Stimulated activated naive CD8-positive, alpha-beta T cell treated with anti-CD3 and anti-CD28 coated beads, Interleukin-15, amount 100 ng/mL, for 72 hours (primary cell): ENCODE data around the gene TLE7.

Experiments used
- ATAC-seq: fragments of 150-1000 bp; cut with Tn5 transposase; 2 replicates; pipeline ENCODE4 v1.10.0; 2021; ENCODE audit warnings: mild to moderate bottlenecking, moderate library complexity
- DNase-seq, 2 donors: peaks; one replicate each; pipeline ENCODE4 v3.0.0; 2021 to 2022
- H3K27ac Mint-ChIP-seq, 2 donors: one replicate each; pipeline ENCODE4 v1.8.0; 2022; ENCODE audit warnings: mild to moderate bottlenecking in 2 of 2, mixed read lengths in 2 of 2, moderate library complexity in 2 of 2
- H3K27me3 Mint-ChIP-seq: one replicate; pipeline ENCODE4 v1.8.0; 2022; ENCODE audit warnings: mixed read lengths
- H3K4me1 Mint-ChIP-seq: one replicate; pipeline ENCODE4 v1.8.0; 2022; ENCODE audit warnings: mild to moderate bottlenecking, mixed read lengths
- H3K4me3 Mint-ChIP-seq, 2 donors: one replicate each; pipeline ENCODE4 v1.8.0; 2022; ENCODE audit warnings: mild to moderate bottlenecking in 2 of 2, mixed read lengths in 2 of 2, moderate library complexity in 1 of 2
- H3K9me3 Mint-ChIP-seq, 2 donors: one replicate each; pipeline ENCODE4 v1.8.0; 2022; ENCODE audit warnings: mixed read lengths in 2 of 2

The TLE7 gene

GRCh38 chr16:71442051-71442440 lies at the start of gene TLE7:
TSS of gene TLE7 (minus strand) at chr16:71442054. CDS start at chr16:71433324, 8,730 bp downstream.
- Mint-ChIP-seq H3K4me3 (no peak within 1 kb of the TSS), H3K27ac (no peak within 1 kb of the TSS), H3K27me3 (peaks cover 43% of the 10 kb centered on the region), H3K4me1 (peaks cover 11% of the 10 kb centered on the region), H3K9me3 (peaks cover 16 to 25% of the 10 kb centered on the region in 2 donors)
- ATAC-seq = no peak
- no peak for DNase-seq

- no peak for ATAC-seq
- H3K27me3 Mint-ChIP-seq = no peaks in the 10 kb centered on the region
- no peaks in the 10 kb centered on the region for H3K9me3 Mint-ChIP-seq
- H3K4me1 Mint-ChIP-seq = no peaks in the 10 kb centered on the region
- H3K27ac Mint-ChIP-seq = no peak overlapping the region
- DNase-seq = no peak
- no peak overlapping the region for H3K4me3 Mint-ChIP-seq
Observed at GRCh38 chr16:71491054-71491453, 49.2 kb upstream of the TLE7 start.

GRCh38 chr16:71490361-71490760 lies 48.5 kb upstream of the TLE7 start:
- H3K4me3 Mint-ChIP-seq = no peak overlapping the region
- H3K27me3 Mint-ChIP-seq = no peaks in the 10 kb centered on the region
- no peak for ATAC-seq
- no peak overlapping the region for H3K27ac Mint-ChIP-seq
- H3K4me1 Mint-ChIP-seq = no peaks in the 10 kb centered on the region
- no peaks in the 10 kb centered on the region for H3K9me3 Mint-ChIP-seq
- DNase-seq = no peak

- no peak for DNase-seq
- Mint-ChIP-seq H3K27ac (no peak within 1 kb of the TSS), H3K9me3 (no peaks in the 10 kb centered on the region), H3K4me3 (no peak within 1 kb of the TSS), H3K27me3 (no peaks in the 10 kb centered on the region), H3K4me1 (no peaks in the 10 kb centered on the region)
- no peak for ATAC-seq
Observed at GRCh38 chr16:71489122-71489521, 47.3 kb upstream of the TLE7 start, which contains the start of gene ZNF19. TSS of gene ZNF19 (minus strand) at chr16:71489324. CDS start at chr16:71482114, 7,210 bp downstream.

GRCh38 chr16:71484006-71484893 lies 42.4 kb upstream of the TLE7 start:
- H3K4me1 Mint-ChIP-seq = peaks cover 16% of the 10 kb centered on the region
- peak; percentile 70 to 82 for DNase-seq
- peak; percentile 98 for ATAC-seq
- H3K27ac Mint-ChIP-seq = peak overlapping the region; percentile 84 to 85
- H3K27me3 Mint-ChIP-seq = no peaks in the 10 kb centered on the region
- H3K4me3 Mint-ChIP-seq = peak overlapping the region; percentile 84 to 87
- H3K9me3 Mint-ChIP-seq = no peaks in the 10 kb centered on the region

- no peaks in the 10 kb centered on the region for H3K9me3 Mint-ChIP-seq
- H3K27me3 Mint-ChIP-seq = no peaks in the 10 kb centered on the region
- H3K27ac Mint-ChIP-seq = peak overlapping the region in 1 of 2 donors; percentile 6
- H3K4me3 Mint-ChIP-seq = no peak overlapping the region
- peaks cover 16% of the 10 kb centered on the region for H3K4me1 Mint-ChIP-seq
- ATAC-seq (no peak), DNase-seq (no peak)
Observed at GRCh38 chr16:71482569-71482968, 40.7 kb upstream of the TLE7 start.

GRCh38 chr16:71480956-71481355 lies 39.1 kb upstream of the TLE7 start:
- Mint-ChIP-seq H3K4me3 (no peak overlapping the region), H3K4me1 (peaks cover 16% of the 10 kb centered on the region), H3K27ac (no peak overlapping the region), H3K27me3 (no peaks in the 10 kb centered on the region), H3K9me3 (no peaks in the 10 kb centered on the region)
- ATAC-seq (no peak), DNase-seq (no peak)

GRCh38 chr16:71479420-71479819 lies 37.6 kb upstream of the TLE7 start:
- Mint-ChIP-seq H3K27me3 (no peaks in the 10 kb centered on the region), H3K4me1 (peaks cover 16% of the 10 kb centered on the region), H3K4me3 (no peak overlapping the region), H3K9me3 (no peaks in the 10 kb centered on the region), H3K27ac (peak overlapping the region in 1 of 2 donors; percentile 60)
- ATAC-seq (no peak), DNase-seq (no peak)

- DNase-seq (no peak), ATAC-seq (no peak)
- Mint-ChIP-seq H3K4me3 (no peak overlapping the region), H3K9me3 (no peaks in the 10 kb centered on the region), H3K27me3 (no peaks in the 10 kb centered on the region), H3K4me1 (peaks cover under 1% of the 10 kb centered on the region), H3K27ac (no peak overlapping the region)
Observed at GRCh38 chr16:71476457-71477124, 34.7 kb upstream of the TLE7 start.

GRCh38 chr16:71474864-71475263 lies 33.0 kb upstream of the TLE7 start:
- Mint-ChIP-seq H3K9me3 (no peaks in the 10 kb centered on the region), H3K4me3 (no peak overlapping the region), H3K27ac (no peak overlapping the region), H3K4me1 (no peaks in the 10 kb centered on the region), H3K27me3 (no peaks in the 10 kb centered on the region)
- ATAC-seq (no peak), DNase-seq (no peak)

- ATAC-seq (no peak), DNase-seq (no peak)
- Mint-ChIP-seq H3K27ac (peak overlapping the region in 1 of 2 donors; percentile 13), H3K27me3 (no peaks in the 10 kb centered on the region), H3K4me1 (no peaks in the 10 kb centered on the region), H3K4me3 (no peak overlapping the region), H3K9me3 (no peaks in the 10 kb centered on the region)
Observed at GRCh38 chr16:71473891-71474290, 32.0 kb upstream of the TLE7 start.

- no peak overlapping the region for H3K4me3 Mint-ChIP-seq
Observed at GRCh38 chr16:71472931-71473330, 31.1 kb upstream of the TLE7 start.

GRCh38 chr16:71472051-71472450 lies 30.2 kb upstream of the TLE7 start:
- no peaks in the 10 kb centered on the region for H3K4me1 Mint-ChIP-seq
- H3K27me3 Mint-ChIP-seq = no peaks in the 10 kb centered on the region
- no peak overlapping the region for H3K27ac Mint-ChIP-seq
- no peak for ATAC-seq
- H3K4me3 Mint-ChIP-seq = no peak overlapping the region
- no peak for DNase-seq
- no peaks in the 10 kb centered on the region for H3K9me3 Mint-ChIP-seq

More at GRCh38 chr16:71472931-71473330, 31.1 kb upstream of the TLE7 start:
- Mint-ChIP-seq H3K9me3 (no peaks in the 10 kb centered on the region), H3K27ac (no peak overlapping the region), H3K27me3 (no peaks in the 10 kb centered on the region), H3K4me1 (no peaks in the 10 kb centered on the region)
- DNase-seq (no peak), ATAC-seq (no peak)

GRCh38 chr16:71467810-71468209 lies 26.0 kb upstream of the TLE7 start:
- H3K27me3 Mint-ChIP-seq = no peaks in the 10 kb centered on the region
- H3K27ac Mint-ChIP-seq = no peak overlapping the region
- peaks cover 7% of the 10 kb centered on the region for H3K4me1 Mint-ChIP-seq
- ATAC-seq (peak; percentile 33), DNase-seq (peak in 1 of 2 donors; percentile 11)
- H3K9me3 Mint-ChIP-seq = no peaks in the 10 kb centered on the region
- no peak overlapping the region for H3K4me3 Mint-ChIP-seq

- no peak for DNase-seq
- Mint-ChIP-seq H3K4me3 (no peak overlapping the region), H3K9me3 (no peaks in the 10 kb centered on the region), H3K27me3 (no peaks in the 10 kb centered on the region), H3K27ac (no peak overlapping the region), H3K4me1 (peaks cover 17% of the 10 kb centered on the region)
- no peak for ATAC-seq
Observed at GRCh38 chr16:71464231-71464630, 22.4 kb upstream of the TLE7 start.
